COLO668 (cell line): ENCODE data around the gene DNAH14.
"Not testable (repeated sequence)": the region's sequence is repeated elsewhere in the genome, so short reads cannot be mapped to it uniquely, and the experiment has no call there.

Source experiments
- DNase-seq: peaks from one replicate; lab custom pipeline; 2025; ENCODE audit not compliant: unreplicated experiment; lab: John Stamatoyannopoulos, UW

Gene DNAH14

GRCh38 chr1:224920930-224921329 is 8.5 kb upstream of the DNAH14 start:
- DNase-seq, result no peak

- DNase-seq, result no peak
Observed at GRCh38 chr1:224921354-224921753, 8.1 kb upstream of the DNAH14 start.

GRCh38 chr1:224922404-224923164 is 6.9 kb upstream of the DNAH14 start:
- peak; percentile 16 for DNase-seq

- DNase-seq, result no peak
Observed at GRCh38 chr1:224923726-224924125, 5.7 kb upstream of the DNAH14 start.

GRCh38 chr1:224927631-224928030 is 1.8 kb upstream of the DNAH14 start:
- not testable (repeated sequence) for DNase-seq

- DNase-seq, result no peak
Observed at GRCh38 chr1:224928906-224929305, 569 bp upstream of the DNAH14 start.

GRCh38 chr1:224931605-224932004 is 2.1 kb downstream of the DNAH14 start:
- no peak for DNase-seq

GRCh38 chr1:224932607-224933249 is 3.3 kb downstream of the DNAH14 start:
- DNase-seq, result no peak

GRCh38 chr1:224933584-224933983 is 4.1 kb downstream of the DNAH14 start:
- no peak for DNase-seq

GRCh38 chr1:224938652-224939051 is 9.2 kb downstream of the DNAH14 start:
- no peak for DNase-seq

GRCh38 chr1:224939844-224940425 is 10.5 kb downstream of the DNAH14 start:
- DNase-seq, result no peak

GRCh38 chr1:224940735-224941134 is 11.3 kb downstream of the DNAH14 start:
- DNase-seq, result not testable (repeated sequence)

GRCh38 chr1:224945651-224946348 is 16.3 kb downstream of the DNAH14 start:
- DNase-seq, result not testable (repeated sequence)

- not testable (repeated sequence) for DNase-seq
Observed at GRCh38 chr1:224946349-224946691, 16.8 kb downstream of the DNAH14 start.

- no peak for DNase-seq
Observed at GRCh38 chr1:224957696-224958095, 28.2 kb downstream of the DNAH14 start.

- no peak for DNase-seq
Observed at GRCh38 chr1:224958490-224958889, 29.0 kb downstream of the DNAH14 start.

- no peak for DNase-seq
Observed at GRCh38 chr1:224959115-224959514, 29.6 kb downstream of the DNAH14 start.

- no peak for DNase-seq
Observed at GRCh38 chr1:224959656-224960055, 30.2 kb downstream of the DNAH14 start.

- DNase-seq, result no peak
Observed at GRCh38 chr1:224980181-224980580, 50.7 kb downstream of the DNAH14 start.

- peak; percentile 58 for DNase-seq
Observed at GRCh38 chr1:224981922-224982354, 52.5 kb downstream of the DNAH14 start.

- no peak for DNase-seq
Observed at GRCh38 chr1:224988042-224988441, 58.6 kb downstream of the DNAH14 start.

- DNase-seq, result no peak
Observed at GRCh38 chr1:224989615-224990014, 60.1 kb downstream of the DNAH14 start.
